ENCODE results near the gene PLSCR4. TPM values are rescaled to one million over a fixed set of nuclear protein-coding genes. Genes with fewer than 3 reads are reported as not detected.

Gene PLSCR4
- total RNA-seq, 1 experiment from 2014 or later = 3.5 TPM

GRCh38 chr3:146247911-146248310 lies 3.0 kb downstream of the PLSCR4 start:
- intact Hi-C loops (cut with micrococcal nuclease; ENCODE audit: unreplicated experiment) (no loop called here), in situ Hi-C loops (cut with HindIII; ENCODE audit: low pct_unique_long_range_greater_than_20kb, low sequenced_read_pairs) (no loop called here)
- ATAC-seq = no peak
- CTCF ChIA-PET = no interaction called here
- Histone ChIP-seq H3K27me3 (ENCODE audit: control insufficient read depth, insufficient read depth, low read length) (peaks cover 10% of the 10 kb centered on the region), H3K36me3 (ENCODE audit: control insufficient read depth, insufficient read depth, low read length) (no peaks in the 10 kb centered on the region; the same call in 1 of the 2 replicates), H3K4me3 (ENCODE audit: low read depth in 2 of 2, low read length in 2 of 2) (no peak overlapping the region), H3K9me3 (ENCODE audit: control insufficient read depth, insufficient read depth, low read depth, low read length) (no peaks in the 10 kb centered on the region), H3K27ac (ENCODE audit: low read length) (no peak overlapping the region), H3K4me1 (ENCODE audit: control insufficient read depth, insufficient read depth, low read length) (no peaks in the 10 kb centered on the region)
- DNase-seq (ENCODE audit: low read depth, low spot score) = no peak
- no TSS peak for BruUV-seq (replicated peaks)
- POLR2A ChIA-PET = no interaction called here
- TF ChIP-seq SIN3A (IDR thresholded peaks at IDR 0.05; ENCODE audit: borderline replicate concordance, insufficient read depth, low read depth, low read length) (no peak), TCF7L2 (IDR thresholded peaks at IDR 0.05; ENCODE audit: low read depth, low read length) (no peak), POLR2AphosphoS5 (IDR thresholded peaks at IDR 0.05; ENCODE audit: low read depth, low read length) (no peak), CTCF (IDR thresholded peaks at IDR 0.05) (no peak), REST (IDR thresholded peaks at IDR 0.05; ENCODE audit: insufficient read depth in 1 of 2, low read depth in 2 of 2, low read length in 1 of 2) (no peak)

DNA sequence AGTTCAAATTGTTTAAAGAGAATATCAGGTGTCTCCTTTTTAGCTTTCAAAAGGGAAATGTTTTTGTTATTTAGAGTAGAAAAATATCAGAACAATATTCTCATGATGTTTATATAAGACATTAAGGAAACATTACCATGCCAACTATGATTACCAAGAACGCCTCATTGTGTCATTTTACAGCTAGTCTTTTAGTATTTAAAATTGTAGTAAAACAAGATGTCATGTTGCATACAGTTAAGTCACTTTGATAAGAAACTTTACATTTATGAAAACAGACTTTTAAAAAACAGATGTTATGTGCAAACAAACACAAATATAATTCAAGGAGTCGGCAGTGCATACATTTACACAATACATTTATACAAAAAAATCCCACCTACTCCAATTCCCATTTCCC lies 4.4 kb downstream of the PLSCR4 start:
- ChIA-PET CTCF (no interaction called here), POLR2A (no interaction called here)
- ATAC-seq = no peak
- H3K27me3 ChIP-seq (ENCODE audit: control insufficient read depth, insufficient read depth, low read length) = peaks cover 10% of the 10 kb centered on the region
- no peak for DNase-seq (ENCODE audit: low read depth, low spot score)
- H3K36me3 ChIP-seq (ENCODE audit: control insufficient read depth, insufficient read depth, low read length) = no peaks in the 10 kb centered on the region; the same call in 1 of the 2 replicates
- no peaks in the 10 kb centered on the region for H3K9me3 ChIP-seq (ENCODE audit: control insufficient read depth, insufficient read depth, low read depth, low read length)
- no TSS peak for BruUV-seq (replicated peaks)
- H3K4me3 ChIP-seq (ENCODE audit: low read depth in 2 of 2, low read length in 2 of 2) = no peak overlapping the region
- no peak overlapping the region for H3K27ac ChIP-seq (ENCODE audit: low read length)
- in situ Hi-C loops (cut with HindIII; ENCODE audit: low pct_unique_long_range_greater_than_20kb, low sequenced_read_pairs) (no loop called here), intact Hi-C loops (cut with micrococcal nuclease; ENCODE audit: unreplicated experiment) (no loop called here)
- no peaks in the 10 kb centered on the region for H3K4me1 ChIP-seq (ENCODE audit: control insufficient read depth, insufficient read depth, low read length)
- TF ChIP-seq REST (IDR thresholded peaks at IDR 0.05; ENCODE audit: insufficient read depth in 1 of 2, low read depth in 2 of 2, low read length in 1 of 2) (no peak), SIN3A (IDR thresholded peaks at IDR 0.05; ENCODE audit: borderline replicate concordance, insufficient read depth, low read depth, low read length) (no peak), CTCF (IDR thresholded peaks at IDR 0.05) (no peak), POLR2AphosphoS5 (IDR thresholded peaks at IDR 0.05; ENCODE audit: low read depth, low read length) (no peak), TCF7L2 (IDR thresholded peaks at IDR 0.05; ENCODE audit: low read depth, low read length) (no peak)
